ENCODE measurements around the gene ALDH1B1. TPM values are rescaled to one million over a fixed set of nuclear protein-coding genes. Genes with fewer than 3 reads are reported as not detected.

Gene ALDH1B1
- total RNA-seq (2022; extraction: Qiagen RNA extraction) = 50.9 to 60.9 TPM (median 53.5 TPM) in 5 replicates

GRCh38 chr9:38392235-38393127 lies at the start of gene ALDH1B1:
ALDH1B1 (plus strand) TSS chr9:38392702; CDS start chr9:38395749, 3,047 bp downstream.

GRCh38 chr9:38423973-38424843 lies 31.7 kb downstream of the ALDH1B1 start, which contains the start of gene IGFBPL1:
IGFBPL1 (minus strand) TSS chr9:38424454; CDS start chr9:38424424, 30 bp downstream.

Other genes starting within 250 kb of the ALDH1B1 start
- gene IGFBPL1, start 31.8 kb downstream of the ALDH1B1 start, total RNA-seq (2022; extraction: Qiagen RNA extraction) = 2.2 to 2.8 TPM (median 2.5 TPM) in 5 replicates
- gene ANKRD18A, start 227.9 kb downstream of the ALDH1B1 start, total RNA-seq (2022; extraction: Qiagen RNA extraction) = 8.9 to 14.8 TPM (median 11.5 TPM) in 5 replicates

All from A549 treated with CORT108297 at 1 μM for 4 hours (cell line).